K562 (cell line): ENCODE results near the gene NRG2. TPM values are rescaled to one million over a fixed set of nuclear protein-coding genes. Genes with fewer than 3 reads are reported as not detected.

ENCODE experiments used
- ATAC-seq: fragments of 200-7000 bp; cut with Tn5 transposase; 3 replicates; pipeline ENCODE4 v1.9.1; 2020; ENCODE audit warnings: moderate library complexity
- BruUV-seq: library from RNA; stranded (reverse); fragments of 400-500 nt; replicated peaks from 2 replicates; lab custom pipeline; 2021; lab: Mats Ljungman, UMichigan
- CTCF ChIA-PET: fragments of 300-600 bp; formaldehyde crosslinking; extraction: SDS; loops from one replicate; lab custom pipeline; 2021; ENCODE audit warnings: low intra/inter-chr PET ratio; lab: Yijun Ruan, JAX
- POLR2A ChIA-PET: fragments of 300-600, 350-650 bp; sonication (Branson Sonifier 250); formaldehyde crosslinking; extraction: SDS; loops from one replicate; lab custom pipeline; 2021; ENCODE audit warnings: antibody characterized with exemption, inconsistent platforms; lab: Yijun Ruan, JAX
- DNase-seq, 4 experiments: peaks; one replicate each; pipeline versions ENCODE4 v3.0.0 to v3.0.0-alpha.2; 2011 to 2018; ENCODE audit warnings: low spot score in 3 of 4, mixed read lengths in 3 of 4; ENCODE audit errors: extremely low read depth in 1 of 4
- FAIRE-seq: peaks from 2 replicates; lab custom pipeline; 2011; peaks lifted over from hg19 to GRCh38; lab: Jason Lieb, UNC
- H2AFZ ChIP-seq: 2 replicates; pipeline ENCODE4 v1.6.0; 2011; ENCODE audit warnings: low read depth, low read length, control low read depth, inconsistent platforms
- H3K27ac ChIP-seq: fragments of 200-600 bp; 3 replicates; pipeline ENCODE4 v1.8.0; 2011; ENCODE audit warnings: low read depth, mild to moderate bottlenecking, control low read depth, inconsistent platforms, low read length, moderate library complexity, mixed read lengths; ENCODE audit errors: extremely low read depth
- H3K27me3 ChIP-seq, 2 experiments: fragments of 300-600 bp in 1 of 2; 2 replicates in 1 of 2; 3 replicates in 1 of 2; pipeline versions ENCODE4 v1.6.0 to v1.8.0; 2011; ENCODE audit warnings: inconsistent platforms in 2 of 2, low read length in 2 of 2, mild to moderate bottlenecking in 1 of 2, mixed read lengths in 1 of 2, moderate library complexity in 1 of 2; ENCODE audit not compliant: control insufficient read depth in 2 of 2, insufficient read depth in 2 of 2
- H3K36me3 ChIP-seq: fragments of 300-600 bp; 3 replicates; pipeline ENCODE4 v1.8.0; 2011; ENCODE audit warnings: mild to moderate bottlenecking, low read length, inconsistent platforms; ENCODE audit not compliant: control insufficient read depth, insufficient read depth
- H3K4me1 ChIP-seq, 2 experiments: fragments of 200-600 bp in 1 of 2; replicated peaks in 1 of 2; 2 replicates in 1 of 2; 3 replicates in 1 of 2; pipeline versions ENCODE4 v1.5.1 to v1.8.0; 2011; ENCODE audit warnings: inconsistent platforms in 2 of 2, low read length in 2 of 2, mild to moderate bottlenecking in 1 of 2, mixed read lengths in 1 of 2, moderate library complexity in 1 of 2; ENCODE audit not compliant: control insufficient read depth in 2 of 2, insufficient read depth in 2 of 2
- H3K4me2 ChIP-seq: 2 replicates; pipeline ENCODE4 v1.6.1; 2011; ENCODE audit warnings: low read length, control low read depth, inconsistent platforms, mixed read lengths; ENCODE audit not compliant: insufficient read depth
- H3K4me3 ChIP-seq: fragments of 200-600 bp; sonication (generic), shearing (Covaris generic); 2 replicates; pipeline ENCODE4 v1.5.1; 2016; ENCODE audit warnings: control low read depth, inconsistent platforms
- H3K79me2 ChIP-seq: fragments of 200-600 bp; 3 replicates; pipeline ENCODE4 v1.8.0; 2011; ENCODE audit warnings: low read length, inconsistent platforms; ENCODE audit not compliant: control insufficient read depth, insufficient read depth
- H3K9ac ChIP-seq, 2 experiments: 2 replicates each; pipeline versions ENCODE4 v1.6.0 to v1.6.1; 2011; ENCODE audit warnings: low read depth in 2 of 2, low read length in 2 of 2, control low read depth in 1 of 2, inconsistent platforms in 1 of 2, mild to moderate bottlenecking in 1 of 2, mixed read lengths in 1 of 2; ENCODE audit not compliant: insufficient read depth in 1 of 2
- H3K9me1 ChIP-seq: one replicate; pipeline ENCODE4 v1.6.0; 2011; ENCODE audit warnings: inconsistent platforms, mild to moderate bottlenecking, low read length, moderate library complexity; ENCODE audit not compliant: control insufficient read depth, insufficient read depth
- H3K9me3 ChIP-seq: replicated peaks from 2 replicates; pipeline ENCODE4 v1.5.1; 2011; ENCODE audit warnings: low read depth, low read length, inconsistent platforms; ENCODE audit not compliant: control insufficient read depth, insufficient read depth
- H4K20me1 ChIP-seq: replicated peaks from 2 replicates; pipeline ENCODE4 v1.6.1; 2011; ENCODE audit warnings: low read length, inconsistent platforms, mixed read lengths; ENCODE audit not compliant: control insufficient read depth, insufficient read depth
- CCAR2 ChIP-seq: fragments of 200-400 bp; formaldehyde crosslinking; IDR thresholded peaks from 2 replicates; pipeline ENCODE4 v1.6.1; 2017; ENCODE audit warnings: mild to moderate bottlenecking, low read depth, low read length
- CREM ChIP-seq: IDR thresholded peaks from 2 replicates; pipeline ENCODE4 v1.6.1; 2014; ENCODE audit warnings: antibody characterized with exemption, low read depth
- EGR1 ChIP-seq: fragments of 450-650 bp; conservative IDR thresholded peaks from 2 replicates; pipeline ENCODE4 v1.6.1; 2017; ENCODE audit warnings: mild to moderate bottlenecking
- MAZ ChIP-seq, 2 experiments: fragments of 450-650 bp in 1 of 2; sonication (generic) in 1 of 2; formaldehyde crosslinking; IDR thresholded peaks in 1 of 2; conservative IDR thresholded peaks in 1 of 2; 2 replicates each; pipeline versions ENCODE4 v1.4.0 to v1.5.0; 2020; ENCODE audit warnings: mild to moderate bottlenecking in 1 of 2, missing genetic modification reagents in 1 of 2
- NFRKB ChIP-seq: fragments of 450-650 bp; IDR thresholded peaks from 2 replicates; pipeline ENCODE4 v1.6.1; 2016; ENCODE audit warnings: low read depth
- RBFOX2 ChIP-seq: fragments of 200-400 bp; formaldehyde crosslinking; IDR thresholded peaks from 2 replicates; pipeline ENCODE4 v1.6.1; 2017; ENCODE audit warnings: low read depth, mild to moderate bottlenecking, low read length, moderate library complexity
- SMAD3 ChIP-seq: fragments of 450-650 bp; formaldehyde crosslinking; conservative IDR thresholded peaks from 2 replicates; pipeline ENCODE4 v1.4.0; 2020; ENCODE audit warnings: mild to moderate bottlenecking
- SUPT5H ChIP-seq: fragments of 450-650 bp; IDR thresholded peaks from 2 replicates; pipeline ENCODE4 v1.6.1; 2016
- TBP ChIP-seq: optimal IDR thresholded peaks from 2 replicates; pipeline ENCODE3; 2011; ENCODE audit warnings: low read depth, low read length, improper control_type of control experiment
- ZFX ChIP-seq: sonication (generic); formaldehyde crosslinking; IDR thresholded peaks from 2 replicates; pipeline ENCODE4 v1.8.0; 2022; ENCODE audit warnings: mild to moderate bottlenecking, missing genetic modification reagents, moderate library complexity
- ZNF212 ChIP-seq: fragments of 450-650 bp; formaldehyde crosslinking; IDR thresholded peaks from 2 replicates; pipeline ENCODE4 v1.4.0; 2020; ENCODE audit warnings: mild to moderate bottlenecking
- ZNF583 ChIP-seq: fragments of 250-450 bp; sonication (Bioruptor Pico); IDR thresholded peaks from 2 replicates; pipeline ENCODE4 v1.4.0; 2020
- WGBS: fragments of 100-300 bp; shearing (Covaris generic); methylation state at CpG from one replicate; pipeline ENCODE4 v1.1.6; 2016; ENCODE audit warnings: low coverage, mixed read lengths; ENCODE audit not compliant: insufficient coverage; ENCODE audit errors: missing lambda C conversion rate; 5-methylcytosine and 5-hydroxymethylcytosine counted together
- in situ Hi-C: fragments of 300-500 bp; cut with MboI; formaldehyde crosslinking; loops from 4 replicates; pipeline ENCODE4 v1.15.0; 2018; ENCODE audit warnings: inconsistent platforms, mixed read lengths
- intact Hi-C: fragments of 100-400 bp; cut with micrococcal nuclease; formaldehyde crosslinking; loops from 2 replicates; pipeline ENCODE4 v1.14.2; 2022
- polyA plus RNA-seq, 8 experiments: library from polyadenylated mRNA; depleted of rRNA in 4 of 8; stranded (reverse) in 5 of 8; unstranded in 3 of 8; fragments of >200 nt; fragmentation: Nextera tagmentation in 2 of 8; fragmentation: Illumina TruSeq in 1 of 8; extraction: Ambion mirVana in 2 of 8; extraction: Trizol in 1 of 8; gene quantifications; 2 replicates each; pipeline versions ENCODE4 v1.2.1 to v1.2.3, GENCODE V29; 2011 to 2014; ENCODE audit warnings: inconsistent platforms in 1 of 8, missing spikeins in 1 of 8
- total RNA-seq, 7 experiments: library from RNA; depleted of rRNA in 6 of 7; stranded (reverse); fragments of >200 nt in 6 of 7; fragmentation: Illumina TruSeq in 2 of 7; extraction: Trizol in 2 of 7; gene quantifications; 2 replicates each; pipeline versions ENCODE4 v1.2.1 to v1.2.3, GENCODE V29; 2011 to 2021; ENCODE audit warnings: low replicate concordance in 1 of 7
- TF ChIP-seq, protein P1 (sequence below): fragments of 250-450 bp; sonication (Bioruptor Pico); IDR thresholded peaks from 2 replicates; pipeline ENCODE4 v1.8.0; 2021; ENCODE audit warnings: moderate library complexity, mild to moderate bottlenecking, inconsistent platforms

NRG2 gene
- total and polyA plus RNA-seq, 9 of the 15 experiments (the other 6 are each of a cell fraction or from before 2014, with no cell fraction given) = not detected

- H3K27me3 ChIP-seq = peaks cover 37 to 66% of the 10 kb centered on the region in 2 experiments
- POLR2A ChIA-PET = interaction anchor here (0.6 kb wide), 2 partner anchors 15 to 39 kb away, joined by 3 read pairs; no protein-coding TSS in a partner anchor
- FAIRE-seq = no peak
These were observed 197.0 kb downstream of the NRG2 start for GRCh38 chr5:139845846-139846681.

GRCh38 chr5:139844472-139845145, 198.5 kb downstream of the NRG2 start:
- H3K4me1 ChIP-seq = peaks cover 0 to 9% of the 10 kb centered on the region in 2 experiments; a peak in 2 of 5 replicates
- FAIRE-seq (peak; percentile 93), ATAC-seq (peak; percentile 94), DNase-seq (peak; percentile 78 to 86 (median 78))
- no TSS peak for BruUV-seq
- 10% methylated on average over 17 of the region's 18 CpGs for WGBS
- H3K9me1 ChIP-seq = no peaks in the 10 kb centered on the region
- H3K27me3 ChIP-seq = peaks cover 32 to 60% of the 10 kb centered on the region in 2 experiments
- H3K79me2 ChIP-seq = no peaks in the 10 kb centered on the region
- H3K9me3 ChIP-seq = no peaks in the 10 kb centered on the region
- H3K4me2 ChIP-seq = no peak overlapping the region
- intact Hi-C loops = loop anchor here (1.0 to 5.0 kb wide), 2 partner anchors 57 to 212 kb away; no protein-coding TSS in a partner anchor
- POLR2A ChIA-PET = no interaction called here
- peaks cover 7% of the 10 kb centered on the region for H4K20me1 ChIP-seq
- in situ Hi-C loops = loop anchor here (5.0 kb wide), 1 partner anchor 57 kb away; no protein-coding TSS in a partner anchor
- CTCF ChIA-PET = interaction anchor here (0.6 to 3.1 kb wide), 5 partner anchors 57 to 763 kb away, joined by 3 to 20 read pairs (median 3); no protein-coding TSS in a partner anchor
- H3K9ac ChIP-seq = no peak overlapping the region
- no peak overlapping the region for H3K4me3 ChIP-seq
- H3K27ac ChIP-seq = no peak overlapping the region
- no peak overlapping the region for H2AFZ ChIP-seq
- H3K36me3 ChIP-seq = no peaks in the 10 kb centered on the region
- no peak for TF ChIP-seq RBFOX2
- TF ChIP-seq CREM = peak; percentile 48
- no peak for TF ChIP-seq SUPT5H
- TF ChIP-seq, protein P1, sequence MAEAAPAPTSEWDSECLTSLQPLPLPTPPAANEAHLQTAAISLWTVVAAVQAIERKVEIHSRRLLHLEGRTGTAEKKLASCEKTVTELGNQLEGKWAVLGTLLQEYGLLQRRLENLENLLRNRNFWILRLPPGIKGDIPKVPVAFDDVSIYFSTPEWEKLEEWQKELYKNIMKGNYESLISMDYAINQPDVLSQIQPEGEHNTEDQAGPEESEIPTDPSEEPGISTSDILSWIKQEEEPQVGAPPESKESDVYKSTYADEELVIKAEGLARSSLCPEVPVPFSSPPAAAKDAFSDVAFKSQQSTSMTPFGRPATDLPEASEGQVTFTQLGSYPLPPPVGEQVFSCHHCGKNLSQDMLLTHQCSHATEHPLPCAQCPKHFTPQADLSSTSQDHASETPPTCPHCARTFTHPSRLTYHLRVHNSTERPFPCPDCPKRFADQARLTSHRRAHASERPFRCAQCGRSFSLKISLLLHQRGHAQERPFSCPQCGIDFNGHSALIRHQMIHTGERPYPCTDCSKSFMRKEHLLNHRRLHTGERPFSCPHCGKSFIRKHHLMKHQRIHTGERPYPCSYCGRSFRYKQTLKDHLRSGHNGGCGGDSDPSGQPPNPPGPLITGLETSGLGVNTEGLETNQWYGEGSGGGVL = no peak
- TF ChIP-seq ZNF212 (CRISPR knock-in tag) = no peak
- no peak for TF ChIP-seq CCAR2
- no peak for TF ChIP-seq NFRKB
- TF ChIP-seq ZFX (CRISPR knock-in tag) = no peak
- no peak for TF ChIP-seq SMAD3 (CRISPR knock-in tag)
- no peak for TF ChIP-seq ZNF583 (CRISPR knock-in tag)
- TF ChIP-seq TBP = no peak
- peak in 1 of 2 experiments; percentile 58; a peak in 2 of 4 replicates for TF ChIP-seq MAZ (CRISPR knock-in tag; conservative IDR thresholded peaks at IDR 0.05 in 1 of 2, IDR thresholded peaks at IDR 0.05 in 1 of 2)

More at GRCh38 chr5:139845846-139846681, 197.0 kb downstream of the NRG2 start:
- intact Hi-C loops = no loop called here
- Histone ChIP-seq H3K4me1 (peaks cover 0 to 9% of the 10 kb centered on the region in 2 experiments; a peak in 2 of 5 replicates), H3K9ac (no peak overlapping the region; a peak in 1 of 4 replicates), H3K36me3 (no peaks in the 10 kb centered on the region), H3K4me3 (no peak overlapping the region), H2AFZ (no peak overlapping the region), H3K27ac (no peak overlapping the region), H3K9me3 (no peaks in the 10 kb centered on the region), H4K20me1 (peaks cover 14% of the 10 kb centered on the region), H3K4me2 (no peak overlapping the region), H3K79me2 (no peaks in the 10 kb centered on the region), H3K9me1 (no peaks in the 10 kb centered on the region)
- no peak for DNase-seq
- 3% methylated on average over 18 of the region's 18 CpGs for WGBS
- no peak for TF ChIP-seq EGR1
- in situ Hi-C loops = no loop called here
- no TSS peak for BruUV-seq
- CTCF ChIA-PET = interaction anchor here (0.6 to 3.1 kb wide), 2 partner anchors 50 to 58 kb away, joined by 4 to 20 read pairs; partner anchors contain the start of gene PSD2
- ATAC-seq = no peak
